SW 1271 (cell line): ENCODE results near the gene CABP2.
"Not testable (repeated sequence)": the region's sequence is repeated elsewhere in the genome, so short reads cannot be mapped to it uniquely, and the experiment has no call there.

ENCODE experiments used
- DNase-seq, 2 experiments: peaks; one replicate each; lab custom pipeline; 2025; lab: John Stamatoyannopoulos, UW

CABP2 gene

DNA sequence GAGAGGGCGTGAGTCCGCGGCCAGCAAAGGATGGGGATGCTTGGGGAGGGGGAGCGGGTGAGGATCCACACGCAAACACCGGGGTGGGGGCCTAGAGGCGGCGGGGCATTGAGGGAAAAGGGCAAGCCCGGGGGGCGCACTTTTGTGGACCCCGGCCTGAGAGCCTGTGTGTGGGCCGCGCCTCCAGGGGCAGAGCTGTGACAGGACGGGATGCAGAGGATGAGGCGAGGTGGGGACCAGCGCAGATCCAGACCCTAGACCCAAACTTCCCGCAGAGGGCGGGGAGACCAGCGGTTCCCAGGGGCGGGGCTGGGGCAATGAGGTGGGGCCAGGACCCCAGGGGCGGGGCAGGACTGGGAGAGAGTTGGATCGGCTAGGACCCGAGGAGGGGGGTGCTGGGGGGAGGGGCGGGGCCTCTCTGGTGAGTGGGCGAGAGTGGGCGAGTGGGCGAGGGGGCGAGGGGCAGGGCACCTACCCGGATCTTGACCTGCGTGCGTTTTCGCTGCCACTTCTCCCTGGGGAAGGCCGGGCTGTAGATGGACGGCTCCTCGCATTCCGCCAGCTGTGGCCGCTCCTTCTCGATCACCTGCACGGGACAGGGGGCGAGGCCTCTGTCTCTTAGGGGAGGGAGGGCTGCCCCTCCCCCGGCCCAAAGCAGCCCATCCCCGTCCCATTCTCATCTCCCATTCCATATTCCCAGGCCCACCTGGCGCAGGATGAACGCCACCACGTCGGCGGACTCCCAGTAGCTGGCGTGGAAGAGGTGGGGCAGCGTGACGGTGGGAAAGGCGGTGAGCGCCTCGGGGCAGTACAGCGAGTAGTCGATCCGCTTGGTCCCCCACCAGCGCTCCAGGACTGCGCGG lies 28.6 kb downstream of the CABP2 start:
- no peak for DNase-seq

GRCh38 chr11:67493548-67494370 lies 29.5 kb downstream of the CABP2 start:
- no peak for DNase-seq

DNA sequence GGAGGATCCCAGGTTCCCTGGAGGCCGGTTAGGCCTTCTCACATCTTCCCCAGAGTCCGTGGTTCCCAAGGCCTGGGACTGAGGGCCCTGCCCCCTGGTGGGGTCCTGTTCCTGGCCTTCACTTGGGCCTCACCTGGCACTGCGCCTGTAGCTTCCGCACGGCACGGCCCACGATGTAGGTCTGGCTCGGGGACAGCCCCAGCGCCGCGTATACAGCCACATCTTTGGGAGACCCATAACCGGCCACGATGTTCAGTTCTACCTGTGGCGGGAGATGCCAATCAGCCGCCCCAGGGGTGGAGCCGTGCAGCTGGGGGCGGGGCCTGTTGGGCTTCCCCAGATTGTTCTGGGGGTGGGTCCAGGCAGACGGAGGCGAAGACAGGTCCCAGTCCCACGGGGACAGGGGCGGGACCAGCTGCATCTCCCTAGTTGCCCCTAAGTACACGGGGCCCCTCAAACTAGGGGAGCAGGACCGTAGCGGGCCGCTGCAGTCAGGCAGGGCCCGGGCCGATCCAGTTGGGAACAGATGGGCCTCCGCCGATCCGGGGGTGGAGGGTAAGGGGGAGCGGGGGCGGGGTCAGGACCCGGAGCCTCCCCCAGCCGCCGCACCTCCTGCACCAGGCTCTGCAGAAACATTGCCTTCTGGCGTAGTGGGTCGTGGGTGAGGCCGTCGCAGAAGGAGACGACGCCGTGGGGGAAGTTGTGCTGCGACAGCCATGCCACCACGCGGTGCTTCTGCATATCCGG lies 30.3 kb downstream of the CABP2 start:
- DNase-seq: no peak

GRCh38 chr11:67492069-67492727 lies 31.0 kb downstream of the CABP2 start:
- no peak for DNase-seq

DNA sequence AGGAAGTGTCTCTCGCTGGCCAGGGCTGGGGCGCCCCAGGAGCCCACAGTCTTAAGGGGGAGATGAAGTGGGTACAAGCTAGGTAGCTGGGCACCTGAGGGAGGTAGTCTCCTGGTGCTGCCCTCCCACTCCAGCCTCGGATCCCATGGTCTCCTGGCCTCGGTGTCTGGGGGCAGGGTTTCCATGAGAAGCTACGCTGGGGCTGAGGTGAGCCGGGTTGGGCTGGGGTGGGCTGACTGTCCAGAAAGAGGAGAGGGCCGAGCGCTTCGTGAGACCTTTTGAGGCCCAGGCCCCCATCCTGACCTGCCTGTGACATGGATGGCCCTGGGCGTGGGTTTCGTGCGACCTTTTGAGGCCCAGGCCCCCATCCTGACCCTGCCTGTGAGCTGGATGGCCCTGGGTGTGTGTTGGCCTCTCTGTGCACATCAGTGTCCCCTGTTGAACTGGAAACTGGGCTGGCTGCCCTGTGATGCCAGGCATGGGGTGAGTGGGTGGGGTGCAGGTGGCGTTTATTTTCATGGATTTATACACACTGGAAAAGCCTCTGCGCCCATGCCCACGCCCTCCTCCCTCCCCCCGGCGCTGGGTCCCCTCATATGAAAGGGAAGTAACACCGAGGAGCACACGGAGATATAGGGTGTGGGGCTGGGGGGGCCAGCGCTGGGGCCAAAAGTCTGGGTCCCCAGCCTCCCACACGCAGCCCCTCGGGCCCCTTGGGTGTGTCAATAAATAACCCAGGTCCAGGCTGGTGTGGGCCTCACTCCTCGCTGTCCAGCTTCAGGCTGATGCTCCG lies 31.8 kb downstream of the CABP2 start:
- DNase-seq: no peak

GRCh38 chr11:67490727-67491065 lies 32.5 kb downstream of the CABP2 start:
- DNase-seq: no peak

DNA sequence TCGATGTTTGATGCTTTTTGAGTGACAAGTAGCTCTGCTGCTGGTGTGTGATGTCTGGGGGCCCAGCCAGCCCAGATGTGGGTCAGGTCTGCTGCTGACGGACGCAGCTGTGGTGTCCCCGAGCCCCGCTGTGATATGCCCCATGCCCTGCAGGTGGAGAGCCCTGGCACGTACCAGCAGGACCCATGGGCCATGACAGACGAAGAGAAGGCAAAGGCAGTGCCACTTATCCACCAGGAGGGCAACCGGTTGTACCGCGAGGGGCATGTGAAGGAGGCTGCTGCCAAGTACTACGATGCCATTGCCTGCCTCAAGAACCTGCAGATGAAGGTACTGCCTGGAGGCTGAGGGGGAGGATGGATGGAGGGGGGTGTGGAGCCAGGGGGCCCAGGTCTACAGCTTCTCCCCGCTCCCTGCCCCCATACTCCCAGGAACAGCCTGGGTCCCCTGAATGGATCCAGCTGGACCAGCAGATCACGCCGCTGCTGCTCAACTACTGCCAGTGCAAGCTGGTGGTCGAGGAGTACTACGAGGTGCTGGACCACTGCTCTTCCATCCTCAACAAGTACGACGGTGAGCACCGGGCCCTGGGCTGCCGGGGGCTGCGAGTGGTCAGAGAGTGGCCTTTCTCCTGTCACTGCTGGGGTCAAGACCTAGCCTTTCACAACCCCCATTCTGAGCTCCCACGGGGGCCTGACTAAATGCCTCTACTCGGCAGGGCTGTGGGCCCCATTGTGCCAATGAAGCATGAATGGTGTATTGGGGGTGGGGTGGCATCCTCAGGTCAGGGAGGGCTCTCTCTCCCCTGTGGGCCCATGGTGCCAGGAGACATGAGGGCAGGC lies 33.1 kb downstream of the CABP2 start:
- no peak for DNase-seq

- no peak for DNase-seq
Observed at GRCh38 chr11:67489203-67489884, 33.9 kb downstream of the CABP2 start.

GRCh38 chr11:67486481-67487195 lies 36.6 kb downstream of the CABP2 start:
- no peak for DNase-seq

DNA sequence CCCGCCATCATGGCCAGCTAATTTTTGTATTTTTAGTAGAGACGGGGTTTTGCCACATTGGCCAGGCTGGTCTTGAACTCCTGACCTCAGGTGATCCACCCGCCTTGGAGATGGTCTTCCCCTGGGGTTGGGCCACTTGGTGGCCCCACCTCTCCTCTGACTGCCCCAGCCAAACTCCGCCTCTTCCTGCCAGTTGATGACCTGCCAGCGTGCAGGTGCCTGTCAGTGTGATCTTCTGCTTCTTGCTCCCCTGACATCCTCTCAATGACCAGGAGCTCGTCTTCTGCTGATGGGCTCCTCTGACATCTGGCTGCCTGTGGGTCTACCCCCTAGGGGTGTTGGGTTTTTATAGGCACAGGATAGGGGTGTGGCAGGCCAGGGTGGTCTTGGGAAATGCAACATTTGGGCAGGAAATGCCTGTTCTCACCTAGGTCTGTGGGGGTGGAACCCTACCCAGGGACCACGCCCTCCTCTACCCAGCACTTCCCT lies 37.3 kb downstream of the CABP2 start:
- not testable (repeated sequence) for DNase-seq

DNA sequence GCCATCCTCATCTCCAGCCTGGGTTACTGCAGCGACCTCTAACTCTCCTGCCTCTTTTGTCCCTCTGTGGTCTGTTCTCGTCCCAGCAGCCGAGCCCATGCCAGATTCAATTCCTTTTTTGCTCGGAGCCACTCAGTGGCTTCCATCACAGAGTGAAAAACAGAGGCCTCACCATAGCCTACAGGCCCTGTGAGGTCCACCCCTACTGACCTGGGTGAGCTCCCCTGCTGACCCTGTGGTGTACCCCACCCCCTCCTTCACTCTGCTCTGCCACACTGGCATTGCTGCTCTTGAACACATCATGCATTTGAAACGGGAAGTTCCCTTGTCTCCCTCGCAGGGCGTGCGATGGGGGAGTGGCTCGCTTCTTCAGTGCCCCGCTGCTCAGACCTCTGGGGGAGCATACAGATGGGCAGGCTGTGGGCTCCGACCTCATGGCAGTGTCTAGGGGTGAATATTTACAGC lies 38.4 kb downstream of the CABP2 start:
- DNase-seq: no peak

DNA sequence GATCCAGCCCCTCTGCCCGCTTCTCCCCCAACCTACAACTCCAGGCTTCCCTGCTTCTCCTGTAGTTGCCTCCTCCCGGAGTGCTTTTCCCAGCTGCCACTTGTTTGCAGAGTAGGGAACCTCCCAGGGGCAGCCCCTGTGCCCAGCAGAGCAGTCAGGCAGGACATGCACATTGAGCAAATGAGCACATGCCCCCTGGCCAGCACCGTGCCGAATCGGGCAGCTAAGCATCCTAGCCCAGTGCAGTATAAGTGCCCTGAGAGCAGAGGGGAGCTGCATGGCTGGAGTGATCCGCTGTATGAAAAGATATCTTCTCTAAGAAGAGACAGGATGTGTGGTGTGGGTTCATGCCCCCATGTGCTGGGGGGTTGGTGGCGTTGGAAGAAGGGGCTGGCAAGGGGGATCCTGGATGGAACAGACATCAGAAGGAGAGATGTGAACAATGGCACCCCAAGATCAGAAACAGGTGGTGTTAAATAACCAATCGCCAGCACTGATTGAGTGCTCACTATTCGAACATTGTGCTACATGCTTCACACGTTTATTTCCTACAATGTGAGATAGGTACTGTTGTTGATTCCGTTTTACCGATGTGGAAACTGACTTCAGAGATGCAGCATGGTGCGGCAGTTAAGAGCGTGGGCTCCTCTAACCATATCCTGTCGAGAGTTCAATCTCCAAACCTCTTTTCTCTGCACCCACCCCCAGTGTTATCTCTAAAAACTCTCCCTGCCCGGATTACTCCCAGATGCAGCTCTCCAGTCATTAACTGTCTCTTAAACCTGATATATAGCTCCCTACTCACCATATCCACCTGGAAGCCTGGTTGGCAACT lies 39.2 kb downstream of the CABP2 start:
- DNase-seq: no peak

DNA sequence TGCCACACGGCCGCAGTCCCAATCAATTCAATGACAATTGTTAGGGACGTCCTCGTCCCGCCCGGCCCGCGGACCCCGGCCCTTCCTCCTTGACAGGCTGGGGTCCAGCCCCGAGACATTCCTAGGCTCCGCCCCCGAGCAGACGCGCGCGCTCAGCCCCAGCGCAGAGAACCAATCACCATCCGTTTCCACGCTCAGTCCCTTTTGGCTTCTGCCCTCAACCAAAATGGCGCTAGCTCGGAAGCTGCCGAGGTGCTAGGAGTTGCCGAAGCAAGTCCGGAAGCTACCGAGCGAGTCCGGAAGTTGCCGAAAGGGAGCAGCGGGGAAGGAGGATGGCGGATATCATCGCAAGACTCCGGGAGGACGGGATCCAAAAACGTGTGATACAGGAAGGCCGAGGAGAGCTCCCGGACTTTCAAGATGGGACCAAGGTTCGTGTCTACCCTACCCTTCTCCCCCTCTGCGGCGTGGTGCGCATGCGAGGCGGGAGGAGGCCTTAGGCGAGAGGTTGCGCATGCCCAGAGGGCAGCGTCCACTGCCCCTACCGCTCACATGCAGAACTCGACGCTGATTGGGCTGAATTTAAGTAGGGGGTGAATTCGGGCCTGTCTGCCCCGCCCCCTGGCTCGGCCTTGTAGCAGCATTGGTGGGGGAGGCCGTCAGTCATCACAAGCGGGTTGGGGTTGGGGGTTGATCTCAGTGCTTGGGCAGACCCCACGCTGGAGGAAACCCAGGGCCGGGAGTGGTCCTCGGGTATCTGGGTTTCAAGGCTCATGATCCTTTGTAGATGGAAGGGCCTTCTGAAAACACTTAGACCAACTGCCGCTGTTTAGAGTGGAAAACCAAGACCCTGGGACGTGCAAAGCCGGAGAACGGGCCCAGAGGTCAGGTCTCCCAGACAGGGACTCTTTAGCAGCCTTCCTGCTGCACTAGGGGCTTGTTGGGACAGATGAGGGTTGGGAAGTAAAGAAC lies 40.1 kb downstream of the CABP2 start, which contains the start of gene AIP:
Gene AIP (plus strand): TSS at position 200 of the 972 bp plus-strand sequence. CDS start 133 bp downstream, at position 333.
- DNase-seq: peak; percentile 97 to 98

DNA sequence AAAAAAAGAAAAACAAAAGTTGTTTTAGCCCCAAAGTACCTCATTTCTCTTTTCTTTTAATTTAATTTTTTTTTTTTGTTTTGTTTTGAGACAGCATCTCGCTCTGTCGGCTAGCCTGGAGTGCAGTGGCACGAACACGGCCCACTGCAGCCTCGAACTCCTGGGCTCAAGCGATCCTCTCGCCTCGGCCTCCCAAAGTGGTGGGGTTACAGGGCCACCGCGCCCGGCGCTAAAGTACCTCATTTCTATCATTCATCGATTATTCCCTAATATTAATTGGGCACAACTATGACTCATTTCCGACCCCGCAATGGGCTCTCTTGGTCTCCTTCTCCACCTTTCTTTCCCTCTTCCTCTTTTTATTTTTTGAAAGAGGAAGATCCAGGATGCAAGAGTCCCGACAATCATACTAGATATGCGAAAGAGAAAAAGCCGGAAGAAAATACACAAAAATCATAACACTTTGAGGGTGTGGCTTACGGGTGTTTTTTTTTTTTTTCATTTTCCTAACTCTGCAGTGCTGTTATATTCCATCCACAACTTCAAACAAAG lies 40.9 kb downstream of the CABP2 start:
- DNase-seq: peak in 1 of 2 experiments; percentile 78

DNA sequence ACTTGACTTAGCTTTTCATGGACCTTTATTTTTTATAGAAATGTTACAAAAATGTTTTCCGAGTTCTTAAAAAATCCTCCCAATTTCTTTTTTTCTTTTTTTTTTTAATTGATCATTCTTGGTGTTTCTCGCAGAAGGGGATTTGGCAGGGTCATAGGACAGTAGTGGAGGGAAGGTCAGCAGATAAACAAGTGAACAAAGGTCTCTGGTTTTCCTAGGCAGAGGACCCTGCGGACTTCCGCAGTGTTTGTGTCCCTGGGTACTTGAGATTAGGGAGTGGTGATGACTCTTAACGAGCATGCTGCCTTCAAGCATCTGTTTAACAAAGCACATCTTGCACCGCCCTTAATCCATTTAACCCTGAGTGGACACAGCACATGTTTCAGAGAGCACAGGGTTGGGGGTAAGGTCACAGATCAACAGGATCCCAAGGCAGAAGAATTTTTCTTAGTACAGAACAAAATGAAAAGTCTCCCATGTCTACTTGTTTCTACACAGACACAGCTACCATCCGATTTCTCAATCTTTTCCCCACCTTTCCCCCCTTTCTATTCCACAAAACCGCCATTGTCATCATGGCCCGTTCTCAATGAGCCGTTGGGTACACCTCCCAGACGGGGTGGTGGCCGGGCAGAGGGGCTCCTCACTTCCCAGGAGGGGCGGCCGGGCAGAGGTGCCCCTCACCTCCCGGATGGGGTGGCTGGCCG lies 45.7 kb downstream of the CABP2 start:
- DNase-seq: not testable (repeated sequence)
